GM21390 (cell line): Measurements from ENCODE around the gene GNAL.
A peak's percentile ranks its signal among the peaks of the same experiment; 100 is the strongest.
"Not testable (repeated sequence)": the region's sequence is repeated elsewhere in the genome, so short reads cannot be mapped to it uniquely, and the experiment has no call there.

Source experiments
- ATAC-seq: cut with Tn5 transposase; IDR thresholded peaks from one replicate; pipeline ENCODE4 v1.9.1; 2021; ENCODE audit not compliant: unreplicated experiment

The GNAL gene

DNA sequence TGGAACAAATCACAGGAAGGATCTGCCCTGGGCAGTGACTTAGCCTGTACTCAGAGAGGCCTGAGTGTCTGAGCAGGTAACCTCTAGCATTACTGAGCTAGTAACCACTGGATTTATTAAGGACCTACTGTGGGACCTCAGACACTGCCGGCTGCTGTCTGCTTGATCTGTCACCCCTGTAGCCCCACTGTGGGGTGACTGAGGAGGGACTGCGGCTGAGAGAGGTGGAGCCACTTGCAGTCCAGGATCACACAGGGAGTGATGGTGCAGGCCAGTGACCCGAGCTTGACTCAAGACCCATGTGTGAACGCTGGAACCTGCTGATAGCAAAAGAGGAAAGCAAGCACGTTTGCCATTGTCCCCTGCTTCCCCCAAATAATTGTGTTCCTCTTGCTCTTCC lies 177.7 kb downstream of the GNAL start:
- no peak for ATAC-seq

- ATAC-seq, result no peak
Measured at GRCh38 chr18:11868230-11868629, 179.2 kb downstream of the GNAL start.

DNA sequence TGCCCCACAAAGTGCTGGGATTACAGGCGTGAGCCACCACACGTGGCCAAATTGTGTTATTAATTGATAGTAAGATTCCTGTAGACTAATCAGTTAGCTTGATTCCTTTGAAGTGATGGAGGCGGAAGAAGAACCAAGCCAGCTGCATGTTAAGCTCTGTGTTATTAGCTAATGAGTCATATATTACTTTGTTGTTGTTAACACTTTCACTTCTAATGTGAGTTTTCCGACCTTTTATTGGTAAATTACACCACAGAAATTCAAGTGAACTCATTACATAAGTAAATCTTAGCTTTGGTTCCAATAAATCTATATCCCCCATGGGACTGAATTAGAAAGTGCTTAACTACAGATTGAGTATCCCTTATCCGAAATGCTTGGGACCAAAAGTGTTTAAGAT lies 182.4 kb downstream of the GNAL start:
- no peak for ATAC-seq

- ATAC-seq, result no peak
Measured at GRCh38 chr18:11872479-11873136, 183.5 kb downstream of the GNAL start.

DNA sequence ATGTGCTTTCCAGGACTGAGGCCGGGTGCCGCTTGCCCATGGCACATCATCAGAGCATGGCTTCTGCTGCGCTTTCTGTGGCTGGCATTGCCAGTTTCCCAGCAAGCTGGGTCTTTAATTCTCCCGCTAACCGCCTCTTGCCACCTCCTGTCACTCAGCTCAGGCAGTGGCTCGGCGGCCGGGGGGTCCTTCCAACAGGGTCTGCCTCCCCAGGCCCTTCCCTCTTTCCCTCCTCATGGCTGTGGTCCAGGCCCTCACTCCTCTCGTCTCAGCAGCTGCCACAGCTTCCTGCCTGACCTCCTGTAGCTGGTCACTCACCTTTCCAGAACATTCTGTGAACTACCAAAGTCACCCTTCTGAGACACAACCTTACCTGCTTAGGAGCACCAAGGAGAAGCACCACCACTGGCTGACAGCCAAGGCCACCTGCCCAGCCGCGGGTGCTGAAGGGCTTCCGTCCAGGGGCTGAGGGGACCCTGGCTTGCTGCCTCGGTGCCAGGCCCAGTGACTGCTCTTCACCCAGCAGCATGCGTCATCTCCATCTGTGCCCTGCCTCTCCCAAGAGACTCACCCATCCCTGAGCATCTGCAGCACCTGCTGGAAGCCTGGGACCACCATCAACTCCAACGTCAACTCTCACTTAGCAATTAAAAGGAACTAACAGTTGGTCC lies 184.7 kb downstream of the GNAL start:
- ATAC-seq, result no peak

GRCh38 chr18:11874676-11875075 lies 185.6 kb downstream of the GNAL start:
- no peak for ATAC-seq

DNA sequence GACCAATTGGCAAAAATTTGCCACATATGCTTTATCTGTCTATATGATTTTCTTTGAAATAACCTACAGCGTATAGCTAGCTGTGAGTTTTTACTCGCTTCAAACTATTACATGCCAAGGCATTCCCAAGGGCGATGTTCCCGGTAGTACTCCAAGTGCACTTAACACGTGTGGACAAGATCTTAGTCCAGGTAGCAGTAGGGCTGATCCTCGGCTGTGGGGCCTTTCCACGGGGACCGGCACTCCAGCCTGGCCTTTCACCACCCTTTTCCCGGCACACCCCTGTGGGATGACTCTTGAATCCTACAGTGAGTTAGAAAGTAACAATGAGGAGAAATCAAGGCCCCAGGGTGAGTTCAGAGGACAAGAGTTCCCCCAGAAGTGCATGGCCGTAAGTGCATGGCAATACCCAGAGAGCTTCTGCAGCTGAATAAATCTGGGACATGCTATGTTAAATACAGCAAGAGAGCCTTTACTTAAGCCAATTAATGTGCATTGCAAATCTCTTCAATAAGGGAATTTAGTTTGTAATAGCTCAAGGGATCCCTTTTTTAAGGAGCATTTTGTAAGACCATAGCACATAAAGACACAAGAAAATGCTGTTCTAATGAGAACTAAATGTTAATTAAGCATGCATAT lies 188.6 kb downstream of the GNAL start:
- ATAC-seq, result no peak

DNA sequence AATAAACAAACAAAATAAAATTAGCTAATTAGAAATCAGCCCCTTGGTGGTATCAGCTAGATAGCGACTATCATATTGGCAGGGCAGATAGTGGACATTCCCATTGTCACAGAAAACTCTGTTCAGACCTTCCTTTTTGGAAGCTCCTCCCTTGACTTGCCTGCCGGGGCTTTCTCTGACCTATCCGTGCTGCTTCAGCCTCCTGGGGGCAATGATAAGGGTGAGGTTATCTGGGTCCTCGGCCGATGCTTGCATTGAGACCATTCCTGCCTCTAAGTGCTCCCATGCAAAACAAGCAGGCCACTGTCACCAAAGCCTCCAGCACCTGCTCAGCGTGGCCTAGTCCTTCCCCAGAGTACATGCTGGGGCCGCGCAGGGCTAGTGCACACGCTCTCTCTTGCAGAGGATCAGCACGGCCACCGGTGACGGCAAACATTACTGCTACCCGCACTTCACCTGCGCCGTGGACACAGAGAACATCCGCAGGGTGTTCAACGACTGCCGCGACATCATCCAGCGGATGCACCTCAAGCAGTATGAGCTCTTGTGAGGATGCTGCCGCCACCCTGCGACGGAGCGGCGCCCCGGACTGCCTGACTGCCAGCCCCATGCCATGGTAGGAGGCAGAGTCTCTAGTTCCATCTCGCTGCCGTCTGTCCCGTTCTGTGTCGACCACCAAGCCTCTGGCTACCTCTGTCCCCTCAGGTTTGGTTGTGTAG lies 191.7 kb downstream of the GNAL start:
- ATAC-seq, result no peak

- no peak for ATAC-seq
Measured at GRCh38 chr18:11882636-11883035, 193.6 kb downstream of the GNAL start.

- peak; percentile 92 for ATAC-seq
Measured at GRCh38 chr18:11883153-11883552, 194.1 kb downstream of the GNAL start.

DNA sequence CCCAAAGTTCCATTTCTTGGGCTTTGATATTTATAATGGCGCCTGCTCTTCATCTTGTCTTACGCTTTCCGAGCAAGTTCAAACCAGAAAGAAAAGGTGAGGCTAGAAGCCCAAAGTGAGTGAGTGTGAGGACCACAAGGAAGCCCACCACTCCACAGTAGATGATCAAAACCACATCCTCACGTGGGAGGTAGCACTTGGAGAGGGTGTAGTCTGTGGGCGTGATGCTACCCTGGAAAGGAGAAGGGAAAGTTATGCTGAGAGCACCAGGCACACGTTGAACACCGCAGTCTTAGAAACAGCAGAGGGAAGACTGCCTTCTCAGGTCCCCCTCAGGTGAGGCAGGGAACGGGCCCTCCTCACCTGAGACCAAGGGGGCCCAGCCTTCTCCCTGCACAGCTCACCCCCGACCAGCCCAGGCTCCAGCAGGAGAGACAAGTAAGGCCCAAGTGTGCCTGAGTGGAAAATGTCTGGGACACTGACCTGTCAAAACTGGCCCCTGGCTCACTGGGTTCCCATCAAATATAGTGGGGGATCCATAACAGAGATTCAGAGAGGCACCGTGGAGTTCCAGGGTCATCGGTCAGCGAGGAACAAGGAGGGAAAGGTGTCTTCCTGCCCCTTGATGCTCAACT lies 195.4 kb downstream of the GNAL start:
- no peak for ATAC-seq

DNA sequence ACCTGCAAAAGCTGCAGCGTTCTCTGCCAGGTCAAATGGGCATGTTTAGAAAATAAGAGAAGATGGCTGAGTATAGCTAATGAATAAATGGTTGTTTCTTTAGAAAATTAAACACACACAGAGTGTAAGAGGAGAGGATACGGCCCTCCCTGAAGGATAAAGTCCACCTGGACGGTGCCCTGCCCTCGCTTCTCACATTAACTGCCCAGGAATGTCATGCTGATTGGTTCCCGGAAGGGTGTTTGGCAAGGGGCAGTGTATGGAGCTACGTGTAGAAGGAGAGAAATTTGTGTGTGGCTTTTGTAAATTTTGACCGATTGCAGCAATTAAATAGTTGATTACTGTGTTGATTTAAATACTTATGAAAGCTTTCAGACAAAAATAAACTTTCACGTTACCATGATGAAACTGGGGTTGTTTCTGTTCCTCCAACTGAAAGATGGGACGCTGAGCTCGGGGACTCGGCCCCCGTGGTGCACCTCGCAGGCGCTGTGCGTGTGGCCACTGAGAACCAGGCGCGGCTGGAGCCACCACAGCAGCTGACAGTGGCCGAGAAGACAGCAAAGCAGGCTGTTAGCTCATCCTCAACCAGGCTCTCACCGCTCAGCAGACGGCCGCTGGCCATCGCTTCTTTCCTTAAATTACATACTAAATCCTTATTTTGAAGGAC lies 196.3 kb downstream of the GNAL start:
- no peak for ATAC-seq

- no peak for ATAC-seq
Measured at GRCh38 chr18:11886577-11887110, 197.6 kb downstream of the GNAL start.

- no peak for ATAC-seq
Measured at GRCh38 chr18:11887328-11888128, 198.5 kb downstream of the GNAL start.

GRCh38 chr18:11888726-11889125 lies 199.7 kb downstream of the GNAL start:
- no peak for ATAC-seq

GRCh38 chr18:11889284-11889683 lies 200.2 kb downstream of the GNAL start:
- ATAC-seq, result no peak

- no peak for ATAC-seq
Measured at GRCh38 chr18:11891737-11892136, 202.7 kb downstream of the GNAL start.

DNA sequence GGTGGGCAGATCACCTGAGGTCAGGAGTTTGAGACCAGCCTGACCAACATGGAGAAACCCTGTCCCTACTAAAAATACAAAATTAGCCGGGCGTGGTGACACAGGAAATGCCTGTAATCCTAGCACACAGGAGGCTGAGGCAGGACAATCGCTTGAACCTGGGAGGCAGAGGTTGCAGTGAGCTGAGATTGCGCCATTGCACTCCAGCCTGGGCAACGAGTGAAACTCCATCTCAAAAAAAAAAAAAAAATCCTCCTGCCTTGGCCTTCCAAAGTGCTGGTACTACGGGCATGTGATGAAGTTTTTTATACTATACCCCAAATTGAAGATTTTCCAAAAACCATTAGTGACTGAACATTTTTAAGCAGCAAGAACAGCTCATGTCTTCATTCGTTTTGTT lies 203.4 kb downstream of the GNAL start:
- not testable (repeated sequence) for ATAC-seq

- ATAC-seq, result no peak
Measured at GRCh38 chr18:11897781-11898180, 208.7 kb downstream of the GNAL start.

GRCh38 chr18:11899063-11899462 lies 210.0 kb downstream of the GNAL start:
- ATAC-seq, result no peak
